ENCODE results near the gene TOMM6. TPM values are rescaled to one million over a fixed set of nuclear protein-coding genes. Genes with fewer than 3 reads are reported as not detected.

The TOMM6 gene
- total and polyA plus RNA-seq, 2 donors from 2014 or later = 150 to 479 TPM

DNA sequence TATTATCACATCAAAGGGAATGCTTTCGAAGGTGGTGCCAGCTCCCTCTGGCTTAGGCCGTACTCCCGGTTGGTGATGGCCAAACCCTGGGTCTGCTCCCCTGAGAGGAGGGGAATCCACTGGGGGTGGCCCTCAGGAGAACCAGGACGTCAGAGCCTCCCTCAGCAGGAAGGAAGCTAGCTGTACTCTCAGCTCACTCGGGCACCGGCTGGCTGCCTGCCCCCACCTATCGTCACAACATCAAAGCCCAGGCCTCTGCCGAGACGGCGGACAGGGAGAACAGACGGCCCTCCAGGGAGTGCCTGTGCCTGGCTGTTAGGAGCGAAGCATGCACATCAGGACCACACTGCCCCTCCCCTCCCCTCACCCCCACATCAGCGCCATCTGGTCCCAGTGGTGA, 31.1 kb upstream of the TOMM6 start:
- Histone ChIP-seq H3K4me3 (ENCODE audit: low read length in 3 of 3) (no peak overlapping the region), H3K9ac (ENCODE audit: low read length in 3 of 3) (no peak overlapping the region), H3K9me3 (ENCODE audit: control insufficient read depth in 2 of 3, insufficient read depth in 1 of 3, low read length in 3 of 3) (no peaks in the 10 kb centered on the region), H3K27ac (ENCODE audit: low read depth in 2 of 2, low read length in 2 of 2) (no peak overlapping the region), H3K27me3 (ENCODE audit: control insufficient read depth, insufficient read depth, low read length) (no peaks in the 10 kb centered on the region), H3K36me3 (ENCODE audit: control insufficient read depth in 2 of 3, insufficient read depth in 3 of 3, low read length in 3 of 3) (no peaks in the 10 kb centered on the region), H3K4me1 (ENCODE audit: control insufficient read depth in 2 of 3, insufficient read depth in 2 of 3, low read depth in 1 of 3, low read length in 3 of 3) (no peaks in the 10 kb centered on the region)
- FAIRE-seq (no peak), DNase-seq (peak in 1 of 5 donors; percentile 67)
- intact Hi-C loops (cut with DNase I) = no loop called here
- TF ChIP-seq, protein P1, sequence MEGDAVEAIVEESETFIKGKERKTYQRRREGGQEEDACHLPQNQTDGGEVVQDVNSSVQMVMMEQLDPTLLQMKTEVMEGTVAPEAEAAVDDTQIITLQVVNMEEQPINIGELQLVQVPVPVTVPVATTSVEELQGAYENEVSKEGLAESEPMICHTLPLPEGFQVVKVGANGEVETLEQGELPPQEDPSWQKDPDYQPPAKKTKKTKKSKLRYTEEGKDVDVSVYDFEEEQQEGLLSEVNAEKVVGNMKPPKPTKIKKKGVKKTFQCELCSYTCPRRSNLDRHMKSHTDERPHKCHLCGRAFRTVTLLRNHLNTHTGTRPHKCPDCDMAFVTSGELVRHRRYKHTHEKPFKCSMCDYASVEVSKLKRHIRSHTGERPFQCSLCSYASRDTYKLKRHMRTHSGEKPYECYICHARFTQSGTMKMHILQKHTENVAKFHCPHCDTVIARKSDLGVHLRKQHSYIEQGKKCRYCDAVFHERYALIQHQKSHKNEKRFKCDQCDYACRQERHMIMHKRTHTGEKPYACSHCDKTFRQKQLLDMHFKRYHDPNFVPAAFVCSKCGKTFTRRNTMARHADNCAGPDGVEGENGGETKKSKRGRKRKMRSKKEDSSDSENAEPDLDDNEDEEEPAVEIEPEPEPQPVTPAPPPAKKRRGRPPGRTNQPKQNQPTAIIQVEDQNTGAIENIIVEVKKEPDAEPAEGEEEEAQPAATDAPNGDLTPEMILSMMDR (IDR thresholded peaks at IDR 0.05; ENCODE audit: borderline replicate concordance, extremely low read depth, insufficient read depth) = no peak

- Histone ChIP-seq H3K36me3 (ENCODE audit: control insufficient read depth in 2 of 3, insufficient read depth in 3 of 3, low read length in 3 of 3) (no peaks in the 10 kb centered on the region), H3K9me3 (ENCODE audit: control insufficient read depth in 2 of 3, insufficient read depth in 1 of 3, low read length in 3 of 3) (no peaks in the 10 kb centered on the region), H3K4me3 (ENCODE audit: low read length in 3 of 3) (no peak overlapping the region), H3K4me1 (ENCODE audit: control insufficient read depth in 2 of 3, insufficient read depth in 2 of 3, low read depth in 1 of 3, low read length in 3 of 3) (no peaks in the 10 kb centered on the region), H3K27ac (ENCODE audit: low read depth in 2 of 2, low read length in 2 of 2) (no peak overlapping the region), H3K9ac (ENCODE audit: low read length in 3 of 3) (no peak overlapping the region), H3K27me3 (ENCODE audit: control insufficient read depth, insufficient read depth, low read length) (no peaks in the 10 kb centered on the region)
- TF ChIP-seq, protein P1 (IDR thresholded peaks at IDR 0.05; ENCODE audit: borderline replicate concordance, extremely low read depth, insufficient read depth) = no peak
- intact Hi-C loops (cut with DNase I) = no loop called here
- DNase-seq (peak in 1 of 5 donors; percentile 22), FAIRE-seq (no peak)
Observed at GRCh38 chr6:41757271-41757670, 30.2 kb upstream of the TOMM6 start.

- H3K27me3 ChIP-seq (ENCODE audit: control insufficient read depth, insufficient read depth, low read length) = no peaks in the 10 kb centered on the region
- no peaks in the 10 kb centered on the region for H3K4me1 ChIP-seq (ENCODE audit: control insufficient read depth in 2 of 3, insufficient read depth in 2 of 3, low read depth in 1 of 3, low read length in 3 of 3)
- H3K4me3 ChIP-seq (ENCODE audit: low read length in 3 of 3) = no peak overlapping the region
- H3K27ac ChIP-seq (ENCODE audit: low read depth in 2 of 2, low read length in 2 of 2) = no peak overlapping the region
- peak in 1 of 5 donors; percentile 21 for DNase-seq
- TF ChIP-seq, protein P1 (IDR thresholded peaks at IDR 0.05; ENCODE audit: borderline replicate concordance, extremely low read depth, insufficient read depth) = no peak
- no peaks in the 10 kb centered on the region for H3K9me3 ChIP-seq (ENCODE audit: control insufficient read depth in 2 of 3, insufficient read depth in 1 of 3, low read length in 3 of 3)
- no peak for FAIRE-seq
- H3K9ac ChIP-seq (ENCODE audit: low read length in 3 of 3) = no peak overlapping the region
- H3K36me3 ChIP-seq (ENCODE audit: control insufficient read depth in 2 of 3, insufficient read depth in 3 of 3, low read length in 3 of 3) = no peaks in the 10 kb centered on the region
- intact Hi-C loops (cut with DNase I) = no loop called here
Observed at GRCh38 chr6:41757931-41758640, 29.4 kb upstream of the TOMM6 start.
